ENCODE measurements around the gene TCF25.
"Not testable (repeated sequence)": the region's sequence is repeated elsewhere in the genome, so short reads cannot be mapped to it uniquely, and the experiment has no call there.

Gene TCF25, protein sequence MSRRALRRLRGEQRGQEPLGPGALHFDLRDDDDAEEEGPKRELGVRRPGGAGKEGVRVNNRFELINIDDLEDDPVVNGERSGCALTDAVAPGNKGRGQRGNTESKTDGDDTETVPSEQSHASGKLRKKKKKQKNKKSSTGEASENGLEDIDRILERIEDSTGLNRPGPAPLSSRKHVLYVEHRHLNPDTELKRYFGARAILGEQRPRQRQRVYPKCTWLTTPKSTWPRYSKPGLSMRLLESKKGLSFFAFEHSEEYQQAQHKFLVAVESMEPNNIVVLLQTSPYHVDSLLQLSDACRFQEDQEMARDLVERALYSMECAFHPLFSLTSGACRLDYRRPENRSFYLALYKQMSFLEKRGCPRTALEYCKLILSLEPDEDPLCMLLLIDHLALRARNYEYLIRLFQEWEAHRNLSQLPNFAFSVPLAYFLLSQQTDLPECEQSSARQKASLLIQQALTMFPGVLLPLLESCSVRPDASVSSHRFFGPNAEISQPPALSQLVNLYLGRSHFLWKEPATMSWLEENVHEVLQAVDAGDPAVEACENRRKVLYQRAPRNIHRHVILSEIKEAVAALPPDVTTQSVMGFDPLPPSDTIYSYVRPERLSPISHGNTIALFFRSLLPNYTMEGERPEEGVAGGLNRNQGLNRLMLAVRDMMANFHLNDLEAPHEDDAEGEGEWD

DNA sequence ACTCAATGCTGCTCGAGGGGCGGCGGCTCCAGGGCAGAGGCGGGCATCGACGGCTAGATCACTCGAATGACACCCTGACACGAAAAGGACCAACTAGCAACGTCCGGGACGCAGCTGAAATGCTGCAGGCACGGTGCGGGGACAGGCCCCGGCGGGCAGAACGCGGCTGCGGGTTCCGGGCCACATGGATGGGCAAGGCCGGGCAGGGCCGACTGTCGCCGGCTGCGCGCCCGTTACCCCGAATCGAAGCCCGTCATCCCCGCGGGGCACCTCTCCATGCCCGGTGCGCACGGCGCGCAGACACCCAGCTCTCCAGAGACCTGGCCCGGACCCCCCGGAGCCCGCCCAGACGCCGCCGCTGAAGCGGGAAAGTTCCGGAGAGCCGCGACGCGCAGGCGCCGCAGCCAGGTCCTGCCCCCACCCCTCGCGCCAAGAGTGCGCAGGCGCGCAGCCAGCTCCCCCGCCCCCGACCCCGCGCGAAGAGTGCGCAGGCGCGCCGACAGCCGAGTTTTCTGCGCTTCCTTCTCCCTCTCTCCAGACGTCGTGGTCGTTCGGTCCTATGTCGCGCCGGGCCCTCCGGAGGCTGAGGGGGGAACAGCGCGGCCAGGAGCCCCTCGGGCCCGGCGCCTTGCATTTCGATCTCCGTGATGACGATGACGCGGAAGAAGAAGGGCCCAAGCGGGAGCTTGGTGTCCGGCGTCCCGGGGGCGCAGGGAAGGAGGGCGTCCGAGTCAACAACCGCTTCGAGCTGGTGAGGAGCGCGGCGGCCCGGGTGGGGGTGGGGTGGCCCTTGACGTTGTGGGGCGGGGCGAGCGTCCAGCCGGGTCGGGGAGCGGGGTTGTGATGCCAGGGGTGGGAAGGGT, at the start of gene TCF25:
TSS of gene TCF25 (plus strand) at position 484 of the 863 bp plus-strand sequence. CDS start at position 560, 76 bp downstream.
- DNase-seq (ENCODE audit: low read depth): peak; percentile 82

DNA sequence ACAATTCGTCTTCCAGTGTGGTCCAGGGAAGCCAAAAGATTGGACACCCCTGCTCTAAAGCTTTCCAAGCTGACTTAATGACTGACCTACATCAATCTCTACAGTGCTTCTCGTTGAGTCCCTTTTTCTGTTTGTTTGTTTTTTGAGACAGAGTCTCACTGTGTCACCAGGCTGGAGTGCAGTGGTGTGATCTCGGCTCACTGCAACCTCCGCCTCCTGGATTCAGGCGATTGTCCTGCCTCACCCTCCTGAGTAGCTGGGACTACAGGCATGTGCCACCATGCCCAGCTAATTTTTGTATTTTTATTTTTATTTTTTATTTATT, 49.6 kb upstream of the TCF25 start:
- not testable (repeated sequence) for DNase-seq (ENCODE audit: low read depth)

DNA sequence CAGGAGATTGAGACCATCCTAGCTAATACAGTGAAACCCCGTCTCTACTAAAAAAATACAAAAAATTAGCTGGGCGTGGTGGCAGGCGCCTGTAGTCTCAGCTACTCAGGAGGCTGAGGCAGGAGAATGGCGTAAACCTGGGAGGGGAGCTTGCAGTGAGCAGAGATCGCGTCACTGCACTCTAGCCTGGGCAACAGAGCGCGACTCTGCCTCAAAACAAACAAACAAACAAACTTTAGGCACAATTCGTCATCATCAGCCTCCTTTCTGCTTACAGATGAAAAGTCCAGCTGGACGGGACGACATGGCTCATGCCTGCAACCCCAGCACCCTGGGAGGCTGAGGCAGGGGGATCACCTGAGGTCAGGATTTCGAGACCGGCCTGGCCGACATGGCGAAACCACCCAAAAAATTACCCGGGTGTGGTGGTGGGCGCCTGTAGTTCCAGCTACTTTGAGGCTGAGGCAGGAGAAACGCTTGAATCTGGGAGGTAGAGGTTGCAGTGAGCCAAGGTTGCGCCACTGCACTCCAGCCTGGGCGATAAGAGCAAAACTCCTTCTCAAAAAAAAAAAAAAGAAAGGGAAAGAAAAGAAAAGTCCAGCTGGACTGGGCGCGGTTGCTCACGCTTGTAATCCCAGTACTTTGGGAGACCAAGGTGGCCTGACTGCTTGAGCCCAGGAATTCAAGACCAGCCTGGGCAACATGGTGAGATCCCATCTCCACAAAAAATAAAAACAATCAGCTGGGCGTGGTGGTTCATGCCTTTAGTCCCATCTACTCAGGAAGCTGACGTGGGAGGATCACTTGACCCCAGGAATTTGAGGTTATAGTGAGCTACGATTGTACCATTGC, 46.6 kb upstream of the TCF25 start:
- no peak for DNase-seq (ENCODE audit: low read depth)

DNA sequence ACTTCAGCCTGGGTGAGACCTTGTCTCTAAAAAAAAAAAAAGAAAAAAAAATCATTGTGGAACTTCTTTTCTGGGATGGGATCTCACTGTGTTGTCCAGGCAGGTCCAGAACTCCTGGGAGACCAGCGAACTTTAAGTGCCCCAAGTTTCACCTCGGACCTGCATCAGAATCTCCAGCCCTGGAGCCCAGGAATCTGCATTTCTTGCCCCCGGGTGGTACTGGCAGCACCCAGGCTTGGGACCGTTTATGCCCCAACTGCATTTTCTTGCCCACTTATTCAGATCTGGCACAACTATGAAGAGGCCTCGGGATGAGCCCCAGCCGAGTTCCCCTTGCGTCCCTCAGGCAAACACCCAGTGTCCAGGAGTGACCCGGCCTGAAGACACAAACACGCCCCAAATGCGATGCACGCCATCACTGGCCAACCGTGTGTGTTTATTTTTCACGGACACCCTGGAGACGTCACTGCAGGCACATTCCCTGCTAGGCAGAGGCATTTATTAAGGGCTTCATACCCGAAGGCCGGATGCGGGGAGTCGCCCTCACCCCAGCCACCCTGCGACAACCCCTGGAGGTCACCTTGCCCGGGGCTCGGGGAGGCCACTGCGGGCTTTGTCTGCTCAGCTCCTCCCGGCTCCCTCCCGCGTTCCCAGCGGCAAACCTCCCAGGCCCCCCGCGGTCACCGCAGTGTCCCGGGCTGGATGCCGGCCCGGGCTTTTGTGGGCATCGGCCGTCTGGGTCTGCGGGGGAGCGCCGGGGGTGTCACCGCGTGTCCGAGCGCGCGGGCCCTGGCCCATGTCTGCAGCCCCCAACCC, 45.8 kb upstream of the TCF25 start:
- no peak for DNase-seq (ENCODE audit: low read depth)

DNA sequence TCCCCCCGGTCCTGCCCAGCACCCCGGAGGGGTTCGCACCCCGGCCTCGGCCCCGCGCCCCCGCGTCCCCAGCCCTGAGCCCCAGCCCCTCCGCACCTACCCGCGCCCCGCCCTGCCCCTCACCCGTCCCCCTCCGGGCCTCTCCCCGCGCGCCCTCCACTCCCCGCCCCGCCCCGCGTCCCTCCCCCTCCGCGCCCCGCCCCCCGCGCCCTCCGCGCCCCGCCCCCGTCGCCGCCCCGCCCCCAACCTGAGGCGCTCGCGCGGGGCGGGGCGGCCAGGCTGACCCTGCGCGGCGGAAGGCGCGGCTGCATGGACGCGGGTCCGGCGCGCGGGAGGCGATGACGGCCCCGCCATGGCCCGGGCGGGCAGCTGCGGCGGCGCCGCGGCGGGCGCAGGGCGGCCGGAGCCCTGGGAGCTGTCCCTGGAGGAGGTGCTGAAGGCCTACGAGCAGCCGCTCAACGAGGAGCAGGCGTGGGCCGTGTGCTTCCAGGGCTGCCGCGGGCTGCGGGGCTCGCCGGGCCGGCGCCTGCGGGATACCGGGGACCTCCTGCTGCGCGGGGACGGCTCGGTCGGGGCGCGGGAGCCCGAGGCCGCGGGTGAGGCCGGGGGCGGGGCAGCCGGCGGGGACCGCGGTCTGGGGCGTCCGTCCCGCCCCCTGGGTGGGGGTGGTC, 45.1 kb upstream of the TCF25 start, which contains the start of gene SPIRE2:
TSS of gene SPIRE2 (plus strand) at position 277 of the 671 bp plus-strand sequence. CDS start at position 353, 76 bp downstream.
- DNase-seq (ENCODE audit: low read depth): peak; percentile 39

DNA sequence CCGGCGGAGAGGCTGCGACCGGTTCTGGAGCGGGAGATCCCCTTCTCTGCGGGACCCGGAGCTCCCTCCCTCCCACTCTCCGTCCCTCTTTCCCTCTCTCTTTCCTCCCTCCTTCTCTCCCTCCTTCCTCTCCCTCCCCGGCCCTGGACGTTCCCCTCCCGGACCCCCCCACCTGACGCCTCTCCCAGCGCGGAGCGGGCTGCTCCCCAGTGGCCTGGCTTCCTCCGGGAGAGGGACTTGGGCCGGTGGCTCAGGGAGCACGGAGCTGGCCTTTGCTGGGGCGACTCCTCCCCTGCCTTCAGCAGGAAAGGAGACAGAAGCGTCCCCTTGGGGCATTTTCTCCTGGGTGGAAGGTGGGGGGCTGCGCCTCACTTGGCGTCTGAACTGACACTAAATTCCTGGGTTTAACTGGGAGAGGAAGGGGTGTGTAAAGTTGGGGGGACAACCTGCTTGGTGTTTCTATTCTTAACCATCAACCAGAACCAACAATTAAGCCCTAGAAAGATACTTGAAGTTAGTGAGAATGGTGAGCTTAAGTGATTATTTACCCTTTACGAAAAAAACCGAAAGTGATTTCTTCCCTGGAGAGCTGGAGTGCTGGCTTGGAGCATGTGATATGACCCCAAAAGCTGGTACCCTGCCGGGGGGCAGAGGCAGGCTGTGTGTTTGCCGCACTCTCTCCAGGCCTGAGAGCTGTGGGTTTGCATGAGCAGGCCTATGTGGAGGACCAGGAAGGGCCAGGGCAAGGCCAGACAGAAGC, 44.3 kb upstream of the TCF25 start:
- no peak for DNase-seq (ENCODE audit: low read depth)

DNA sequence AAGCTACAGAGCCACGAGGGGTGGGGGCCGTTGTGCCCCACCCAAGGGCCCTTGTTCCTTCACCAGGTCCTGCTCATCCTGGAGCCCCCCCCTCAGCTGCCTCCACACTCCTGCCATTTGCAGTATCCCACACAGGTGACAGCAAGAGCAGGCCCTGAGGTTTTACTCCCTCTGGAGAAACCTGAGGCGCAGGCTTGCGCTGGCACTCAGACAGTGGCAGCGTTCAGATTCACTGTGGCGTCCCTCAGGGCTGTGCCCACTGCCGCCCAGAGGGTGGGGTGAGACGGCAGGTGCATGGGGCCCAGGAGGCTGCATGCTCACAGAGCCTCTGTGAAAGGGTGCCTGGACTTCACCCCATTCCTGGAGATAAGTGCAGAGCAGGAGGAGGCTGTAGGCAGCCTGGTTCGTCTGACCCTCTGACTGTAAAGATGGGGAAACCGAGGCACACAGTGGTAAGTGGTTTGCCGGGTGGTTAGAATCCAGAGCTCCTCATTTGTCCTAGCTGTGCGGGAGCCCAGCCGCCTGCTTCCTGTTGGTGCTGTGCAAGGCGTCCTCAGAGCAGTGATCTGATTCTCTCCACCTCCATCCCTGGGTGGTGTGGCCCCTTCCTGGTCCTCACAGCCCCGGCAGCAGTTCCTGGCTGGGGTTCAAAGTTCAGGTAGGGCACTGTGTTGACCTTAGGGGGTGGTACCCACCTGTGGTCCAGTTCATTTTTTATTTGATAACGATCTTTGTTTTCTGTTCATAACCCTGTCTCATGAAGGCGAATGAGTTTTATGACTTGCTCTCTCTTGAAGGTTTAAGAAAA, 43.6 kb upstream of the TCF25 start:
- no peak for DNase-seq (ENCODE audit: low read depth)

DNA sequence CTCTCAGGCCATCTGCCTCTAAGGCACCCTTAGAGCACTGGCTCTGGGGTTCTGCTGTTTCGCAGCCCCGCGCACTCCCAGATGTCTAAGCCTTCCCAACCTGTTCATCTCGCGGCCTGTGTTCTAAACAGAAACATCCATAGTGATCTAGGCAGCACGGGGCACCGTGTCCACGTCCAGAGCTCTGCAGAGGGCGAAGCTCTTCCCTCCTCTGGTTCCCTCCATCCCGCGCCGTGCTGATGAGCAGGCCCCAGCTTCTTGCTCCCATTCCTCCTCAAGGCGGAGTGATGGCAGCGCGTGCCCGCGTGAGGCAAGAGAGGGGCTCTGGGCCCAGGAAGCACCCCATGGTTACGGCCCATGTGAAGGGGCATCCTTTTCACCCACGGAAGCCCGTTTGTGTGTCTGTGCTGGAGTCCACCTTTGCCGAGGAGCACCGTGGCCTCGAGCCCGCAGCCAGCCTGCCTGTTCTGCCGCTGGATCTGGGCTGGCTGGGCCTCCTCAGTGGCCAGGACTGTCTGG, 41.5 kb upstream of the TCF25 start:
- DNase-seq (ENCODE audit: low read depth): no peak

DNA sequence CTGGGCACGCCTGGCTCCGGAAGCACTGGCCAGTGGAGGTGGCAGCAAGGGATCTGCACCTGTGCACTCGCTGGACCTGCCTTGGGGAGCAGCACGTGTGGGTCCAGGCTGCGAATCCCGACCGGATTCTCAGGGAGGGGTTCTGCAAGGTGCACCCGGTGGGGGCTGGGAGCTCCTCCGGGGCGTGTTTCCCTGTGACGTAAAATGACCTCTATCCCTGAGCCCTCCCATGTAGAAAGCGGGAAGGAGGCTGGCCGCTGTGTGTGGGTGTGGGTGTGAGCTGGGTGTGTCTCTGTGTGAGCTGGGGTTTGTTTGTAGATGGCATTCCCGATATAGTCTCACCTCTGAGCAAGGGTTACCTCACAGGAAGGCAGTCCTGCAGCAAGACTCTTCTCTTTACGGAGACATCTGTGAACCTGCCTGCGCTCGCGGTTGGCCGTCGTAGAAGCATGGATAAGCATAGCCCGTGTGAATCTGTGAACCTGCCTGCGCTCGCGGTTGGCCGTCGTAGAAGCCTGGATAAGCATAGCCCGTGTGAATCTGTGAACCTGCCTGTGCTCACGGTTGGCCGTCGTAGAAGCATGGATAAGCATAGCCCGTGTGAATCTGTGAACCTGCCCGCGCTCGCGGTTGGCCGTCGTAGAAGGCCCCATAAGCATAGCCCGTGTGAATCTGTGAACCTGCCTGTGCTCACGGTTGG, 39.6 kb upstream of the TCF25 start:
- not testable (repeated sequence) for DNase-seq (ENCODE audit: low read depth)

DNA sequence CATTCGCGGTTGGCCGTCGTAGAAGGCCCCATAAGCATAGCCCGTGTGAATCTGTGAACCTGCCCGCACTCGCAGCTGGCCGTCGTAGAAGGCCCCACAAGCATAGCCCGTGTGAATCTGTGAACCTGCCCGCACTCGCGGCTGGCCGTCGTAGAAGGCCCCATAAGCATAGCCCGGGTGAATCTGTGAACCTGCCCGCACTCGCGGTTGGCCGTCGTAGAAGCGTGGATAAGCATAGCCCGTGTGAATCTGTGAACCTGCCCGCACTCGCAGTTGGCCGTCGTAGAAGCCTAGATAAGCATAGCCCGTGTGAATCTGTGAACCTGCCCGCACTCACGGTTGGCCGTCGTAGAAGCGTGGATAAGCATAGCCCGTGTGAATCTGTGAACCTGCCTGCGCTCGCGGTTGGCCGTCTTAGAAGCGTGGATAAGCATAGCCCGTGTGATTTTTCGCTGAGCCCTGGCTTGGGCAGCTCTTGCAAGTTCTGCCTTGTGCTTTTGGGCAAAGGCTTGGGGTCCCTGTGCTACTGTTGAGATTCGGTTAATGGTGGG, 38.5 kb upstream of the TCF25 start:
- not testable (repeated sequence) for DNase-seq (ENCODE audit: low read depth)

DNA sequence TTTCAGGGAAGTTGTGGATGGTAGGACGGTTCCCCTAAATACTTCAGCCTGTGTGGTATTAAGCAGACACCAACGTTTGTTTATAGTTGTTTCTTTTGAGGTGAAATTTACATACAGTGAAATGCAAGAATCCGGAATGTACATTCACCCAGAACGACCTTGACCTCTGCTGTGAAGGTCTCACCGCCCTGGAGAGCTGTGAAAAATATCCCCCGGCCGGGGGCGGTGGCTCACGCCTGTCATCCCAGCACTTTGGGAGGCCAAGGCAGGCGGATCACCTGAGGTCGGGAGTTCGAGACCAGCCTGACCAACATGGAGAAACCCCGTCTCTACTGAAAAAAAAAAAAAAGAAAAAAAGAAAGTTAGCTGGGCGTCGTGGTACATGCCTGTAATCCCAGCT, 36.9 kb upstream of the TCF25 start:
- DNase-seq (ENCODE audit: low read depth): not testable (repeated sequence)

DNA sequence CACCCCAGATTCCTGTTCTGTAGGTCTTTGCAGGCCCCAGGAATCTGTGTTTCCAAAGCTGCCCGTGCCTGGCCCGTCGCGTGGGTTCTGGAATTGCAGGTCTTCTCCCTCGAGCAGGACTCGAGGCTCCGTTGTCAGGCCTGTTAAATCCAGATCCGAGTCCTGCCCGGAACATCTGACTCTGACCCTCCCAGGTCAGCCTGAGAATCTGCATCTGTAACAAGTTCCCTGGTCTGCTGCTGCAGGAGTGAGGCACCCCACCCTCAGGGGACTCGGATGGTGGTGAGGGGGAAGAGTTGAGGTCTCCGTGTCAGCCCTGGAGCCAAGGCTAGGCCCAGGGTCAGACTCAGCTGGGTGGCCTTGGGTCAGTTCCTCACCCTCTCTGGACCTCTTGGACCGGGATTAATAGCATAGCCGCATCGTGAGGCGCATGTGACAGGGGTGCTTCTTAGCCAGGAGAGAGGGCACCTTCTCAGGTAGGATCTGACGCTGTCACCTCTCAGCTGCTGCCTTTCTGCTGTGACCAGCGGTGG, 36.3 kb upstream of the TCF25 start:
- DNase-seq (ENCODE audit: low read depth): no peak

DNA sequence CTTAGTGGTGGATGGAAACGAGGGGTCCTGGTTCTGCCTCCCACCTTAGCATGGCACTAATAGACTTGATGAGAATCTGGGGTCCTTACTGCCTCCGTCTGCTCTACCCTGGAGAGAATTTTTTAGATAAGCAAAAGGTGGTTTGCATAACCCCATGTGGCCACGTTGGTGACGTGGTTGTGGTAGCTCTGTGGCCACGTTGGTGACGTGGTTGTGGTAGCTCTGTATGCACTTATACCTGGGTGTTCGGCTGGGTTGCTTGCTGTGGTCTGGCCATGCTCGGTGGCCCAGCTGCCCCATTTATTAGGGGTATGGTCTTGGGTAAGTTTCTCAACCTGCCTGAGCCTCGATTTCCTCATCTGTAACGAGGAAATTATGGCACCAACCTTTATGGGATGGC, 32.1 kb upstream of the TCF25 start:
- no peak for DNase-seq (ENCODE audit: low read depth)

DNA sequence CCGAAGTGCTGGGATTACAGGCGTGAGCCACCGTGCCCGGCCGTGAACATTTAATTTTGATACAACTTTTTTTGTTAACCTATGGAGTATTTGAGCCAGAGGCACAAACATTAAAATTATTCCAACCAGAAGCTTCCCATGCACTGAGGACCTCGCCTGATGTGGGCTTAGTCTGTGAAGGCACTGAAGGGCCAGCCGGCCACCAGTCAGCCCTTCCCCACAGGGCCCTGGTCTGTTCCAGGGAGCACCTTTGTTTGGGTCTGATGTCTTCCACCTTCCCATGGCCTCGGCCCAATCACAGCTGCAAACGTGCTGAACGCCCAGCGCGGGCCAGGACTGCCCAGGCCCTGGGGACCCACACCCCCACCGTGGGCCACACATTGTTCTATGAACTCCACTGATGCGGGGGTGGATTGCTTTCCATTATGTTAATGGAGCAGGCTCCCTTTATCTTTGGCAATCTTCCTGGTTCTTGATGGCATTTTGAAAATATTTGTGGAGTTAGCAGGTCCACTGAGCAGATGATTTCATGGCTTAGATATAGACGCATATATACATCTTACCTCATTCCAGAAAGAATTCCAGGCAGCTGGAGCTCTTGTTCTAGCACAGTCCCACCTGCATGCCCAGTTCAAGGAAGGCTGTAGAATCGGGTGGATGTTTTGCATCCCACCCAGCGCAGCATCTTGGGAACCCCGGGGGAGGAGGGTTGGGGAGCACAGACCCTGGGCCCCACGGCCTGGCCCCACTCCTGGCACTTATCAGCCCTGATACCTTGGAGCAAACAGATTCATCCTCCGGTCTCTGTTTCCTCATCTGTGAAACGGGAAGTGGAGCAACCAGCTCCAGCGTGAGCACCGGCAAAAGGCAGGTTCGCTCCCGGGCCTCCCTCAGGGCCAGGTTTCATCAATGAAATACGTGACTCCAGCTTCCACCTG, 30.7 kb upstream of the TCF25 start:
- DNase-seq (ENCODE audit: low read depth): no peak

DNA sequence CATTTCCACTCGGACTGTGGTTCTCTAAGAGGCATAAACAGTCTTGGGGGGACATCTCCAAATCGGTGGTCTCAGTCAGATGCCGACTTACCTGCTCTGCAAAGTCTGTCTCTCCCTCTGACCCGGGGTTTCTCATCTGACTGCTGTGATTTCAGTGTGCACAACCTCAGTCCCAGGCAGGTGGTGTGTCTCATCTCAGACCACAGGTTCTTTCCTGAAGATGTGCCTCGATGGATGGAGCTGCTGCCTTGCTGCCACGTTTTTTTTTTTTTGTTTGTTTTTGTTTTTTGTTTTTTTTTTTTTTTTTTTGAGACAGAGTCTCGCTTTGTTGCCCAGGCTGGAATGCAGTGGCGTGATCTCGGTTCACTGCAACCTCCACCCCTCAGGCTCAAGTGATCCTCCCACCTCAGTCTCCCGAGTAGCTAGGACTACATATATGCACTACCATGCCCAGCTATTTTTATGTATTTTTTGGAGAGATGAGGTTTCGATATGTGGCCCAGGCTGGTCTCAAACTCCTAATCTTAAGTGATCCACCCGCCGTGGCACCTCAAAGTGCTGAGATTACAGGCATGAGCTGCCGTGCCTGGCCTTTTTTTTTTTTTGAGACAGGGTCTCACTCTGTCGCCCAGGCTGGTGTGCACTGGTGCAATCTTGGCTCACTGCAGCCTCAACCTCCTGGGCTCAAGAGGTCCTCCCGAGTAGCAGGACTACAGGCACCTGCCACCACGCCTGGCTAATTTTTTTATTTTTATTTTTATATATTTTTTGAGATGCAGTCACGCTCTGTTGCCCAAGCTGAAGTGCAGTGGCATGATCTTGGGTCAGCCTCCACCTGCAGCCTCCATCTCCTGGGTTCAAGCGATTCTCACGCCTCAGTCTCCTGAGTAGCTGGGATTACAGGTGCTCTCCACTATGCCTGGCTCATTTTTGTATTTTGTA, 29.7 kb upstream of the TCF25 start:
- no peak for DNase-seq (ENCODE audit: low read depth)

All from activated T-helper 1 cell treated with Interleukin-2 at 50 U/mL for 16 hours (primary cell).